ENCODE results near the gene ADAP1. TPM values are rescaled to one million over a fixed set of nuclear protein-coding genes. Genes with fewer than 3 reads are reported as not detected.

The ADAP1 gene
- total RNA-seq, 1 donor from 2014 or later = 10.2 TPM

- ATAC-seq (no peak), DNase-seq (no peak)
- intact Hi-C loops (cut with micrococcal nuclease) = no loop called here
Observed at GRCh38 chr7:977326-978048, 23.0 kb upstream of the ADAP1 start.

GRCh38 chr7:976901-977325, 22.4 kb upstream of the ADAP1 start:
- no peak for ATAC-seq
- intact Hi-C loops (cut with micrococcal nuclease) = no loop called here
- no peak for DNase-seq

- intact Hi-C loops (cut with micrococcal nuclease) = no loop called here
- DNase-seq (no peak), ATAC-seq (no peak)
Observed at GRCh38 chr7:975702-976473, 21.4 kb upstream of the ADAP1 start.

- ATAC-seq = peak; percentile 97
- peak; percentile 95 for DNase-seq
- intact Hi-C loops (cut with micrococcal nuclease) = no loop called here
Observed at GRCh38 chr7:974820-975681, 20.6 kb upstream of the ADAP1 start, which contains the start of gene COX19. Gene COX19 (minus strand): TSS chr7:975549. CDS start chr7:975509, 40 bp downstream.

GRCh38 chr7:974172-974571, 19.7 kb upstream of the ADAP1 start:
- ATAC-seq = no peak
- no peak for DNase-seq
- intact Hi-C loops (cut with micrococcal nuclease) = no loop called here

- DNase-seq = no peak
- no peak for ATAC-seq
- intact Hi-C loops (cut with micrococcal nuclease) = no loop called here
Observed at GRCh38 chr7:973312-973711, 18.8 kb upstream of the ADAP1 start.

GRCh38 chr7:972676-973309, 18.3 kb upstream of the ADAP1 start:
- intact Hi-C loops (cut with micrococcal nuclease) = no loop called here

GRCh38 chr7:972110-972509, 17.6 kb upstream of the ADAP1 start:
- no peak for ATAC-seq
- no peak for DNase-seq
- intact Hi-C loops (cut with micrococcal nuclease) = no loop called here

More at GRCh38 chr7:972676-973309, 18.3 kb upstream of the ADAP1 start:
- DNase-seq (no peak), ATAC-seq (no peak)

- DNase-seq = no peak
- ATAC-seq = no peak
- intact Hi-C loops (cut with micrococcal nuclease) = no loop called here
Observed at GRCh38 chr7:970744-971143, 16.3 kb upstream of the ADAP1 start.

- intact Hi-C loops (cut with micrococcal nuclease) = no loop called here
- DNase-seq (no peak), ATAC-seq (no peak)
Observed at GRCh38 chr7:969403-969802, 14.9 kb upstream of the ADAP1 start.

GRCh38 chr7:968205-969105, 14.0 kb upstream of the ADAP1 start:
- intact Hi-C loops (cut with micrococcal nuclease) = no loop called here
- ATAC-seq (no peak), DNase-seq (no peak)

- no peak for ATAC-seq
- DNase-seq = no peak
- intact Hi-C loops (cut with micrococcal nuclease) = no loop called here
Observed at GRCh38 chr7:967361-968082, 13.0 kb upstream of the ADAP1 start.

- DNase-seq (peak; percentile 25), ATAC-seq (no peak)
- intact Hi-C loops (cut with micrococcal nuclease) = no loop called here
Observed at GRCh38 chr7:966291-967069, 12.0 kb upstream of the ADAP1 start.

GRCh38 chr7:964401-965231, 10.1 kb upstream of the ADAP1 start:
- intact Hi-C loops (cut with micrococcal nuclease) = no loop called here
- peak; percentile 55 for DNase-seq
- peak; percentile 78 for ATAC-seq

- DNase-seq (peak; percentile 37), ATAC-seq (no peak)
- intact Hi-C loops (cut with micrococcal nuclease) = no loop called here
Observed at GRCh38 chr7:963236-964078, 9.0 kb upstream of the ADAP1 start.
